GM12874 (cell line): ENCODE results near the gene ARHGEF40.

Source experiments
- CTCF ChIP-seq: IDR thresholded peaks from 2 replicates; pipeline ENCODE4 v1.5.1; 2011; ENCODE audit warnings: low read depth, mild to moderate bottlenecking, control low read depth, low read length, moderate library complexity; ENCODE audit not compliant: insufficient read depth

The ARHGEF40 gene

GRCh38 chr14:21066882-21067502, 3.1 kb upstream of the ARHGEF40 start:
- peak; percentile 28; the same call in 1 of the 2 replicates for TF ChIP-seq CTCF

GRCh38 chr14:21068521-21069387, 1.4 kb upstream of the ARHGEF40 start:
- peak; percentile 30; the same call in 1 of the 2 replicates for TF ChIP-seq CTCF

GRCh38 chr14:21069388-21070082, 569 bp upstream of the ARHGEF40 start:
- no peak for TF ChIP-seq CTCF

- no peak for TF ChIP-seq CTCF
These were observed 613 bp downstream of the ARHGEF40 start for GRCh38 chr14:21070610-21071224.

GRCh38 chr14:21071225-21072030, 1.3 kb downstream of the ARHGEF40 start:
- no peak for TF ChIP-seq CTCF

- no peak for TF ChIP-seq CTCF
These were observed 1.9 kb downstream of the ARHGEF40 start for GRCh38 chr14:21072031-21072473.
